GM12873 (cell line): ENCODE results near the gene NELFE.

Source experiments
- TF ChIP-seq, protein P1 (sequence below): IDR thresholded peaks from 2 replicates; pipeline ENCODE4 v1.5.1; 2012; ENCODE audit warnings: low read depth, mild to moderate bottlenecking, moderate library complexity, low read length, control low read depth; ENCODE audit not compliant: insufficient read depth; ENCODE audit errors: missing control alignments

NELFE gene

DNA sequence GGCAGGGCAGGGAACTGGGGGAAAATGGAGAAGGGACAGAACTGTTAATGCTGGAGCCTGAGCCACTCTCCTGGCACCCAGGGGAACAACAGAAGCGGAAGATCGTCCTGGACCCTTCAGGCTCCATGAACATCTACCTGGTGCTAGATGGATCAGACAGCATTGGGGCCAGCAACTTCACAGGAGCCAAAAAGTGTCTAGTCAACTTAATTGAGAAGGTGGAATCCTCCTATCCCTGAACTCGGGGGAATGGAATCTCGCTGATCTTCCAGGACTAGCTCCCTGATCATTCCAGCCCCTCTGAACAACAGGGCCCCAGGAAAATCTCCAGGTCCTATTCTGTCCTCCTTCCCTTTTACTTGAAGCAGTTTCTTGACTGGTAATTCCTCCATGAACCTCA is 10.9 kb downstream of the NELFE start:
- TF ChIP-seq, protein P1, sequence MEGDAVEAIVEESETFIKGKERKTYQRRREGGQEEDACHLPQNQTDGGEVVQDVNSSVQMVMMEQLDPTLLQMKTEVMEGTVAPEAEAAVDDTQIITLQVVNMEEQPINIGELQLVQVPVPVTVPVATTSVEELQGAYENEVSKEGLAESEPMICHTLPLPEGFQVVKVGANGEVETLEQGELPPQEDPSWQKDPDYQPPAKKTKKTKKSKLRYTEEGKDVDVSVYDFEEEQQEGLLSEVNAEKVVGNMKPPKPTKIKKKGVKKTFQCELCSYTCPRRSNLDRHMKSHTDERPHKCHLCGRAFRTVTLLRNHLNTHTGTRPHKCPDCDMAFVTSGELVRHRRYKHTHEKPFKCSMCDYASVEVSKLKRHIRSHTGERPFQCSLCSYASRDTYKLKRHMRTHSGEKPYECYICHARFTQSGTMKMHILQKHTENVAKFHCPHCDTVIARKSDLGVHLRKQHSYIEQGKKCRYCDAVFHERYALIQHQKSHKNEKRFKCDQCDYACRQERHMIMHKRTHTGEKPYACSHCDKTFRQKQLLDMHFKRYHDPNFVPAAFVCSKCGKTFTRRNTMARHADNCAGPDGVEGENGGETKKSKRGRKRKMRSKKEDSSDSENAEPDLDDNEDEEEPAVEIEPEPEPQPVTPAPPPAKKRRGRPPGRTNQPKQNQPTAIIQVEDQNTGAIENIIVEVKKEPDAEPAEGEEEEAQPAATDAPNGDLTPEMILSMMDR = no peak

DNA sequence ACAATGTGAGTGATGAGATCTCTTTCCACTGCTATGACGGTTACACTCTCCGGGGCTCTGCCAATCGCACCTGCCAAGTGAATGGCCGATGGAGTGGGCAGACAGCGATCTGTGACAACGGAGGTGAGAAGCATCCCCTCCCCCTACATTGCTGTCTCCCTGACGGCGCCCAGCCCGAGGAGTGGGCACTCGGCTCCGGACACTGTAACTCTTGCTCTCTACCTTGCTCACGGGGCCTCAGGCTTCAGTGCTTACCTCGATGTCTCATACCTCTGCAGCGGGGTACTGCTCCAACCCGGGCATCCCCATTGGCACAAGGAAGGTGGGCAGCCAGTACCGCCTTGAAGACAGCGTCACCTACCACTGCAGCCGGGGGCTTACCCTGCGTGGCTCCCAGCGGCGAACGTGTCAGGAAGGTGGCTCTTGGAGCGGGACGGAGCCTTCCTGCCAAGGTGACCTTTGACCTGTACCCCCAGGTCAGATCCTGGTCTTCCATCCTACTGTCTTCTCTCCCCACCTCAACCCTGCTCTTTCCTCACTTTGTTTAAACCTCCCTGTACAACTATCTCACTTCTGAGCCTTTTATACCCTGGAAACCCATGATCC is 11.6 kb downstream of the NELFE start:
- TF ChIP-seq, protein P1 = no peak

DNA sequence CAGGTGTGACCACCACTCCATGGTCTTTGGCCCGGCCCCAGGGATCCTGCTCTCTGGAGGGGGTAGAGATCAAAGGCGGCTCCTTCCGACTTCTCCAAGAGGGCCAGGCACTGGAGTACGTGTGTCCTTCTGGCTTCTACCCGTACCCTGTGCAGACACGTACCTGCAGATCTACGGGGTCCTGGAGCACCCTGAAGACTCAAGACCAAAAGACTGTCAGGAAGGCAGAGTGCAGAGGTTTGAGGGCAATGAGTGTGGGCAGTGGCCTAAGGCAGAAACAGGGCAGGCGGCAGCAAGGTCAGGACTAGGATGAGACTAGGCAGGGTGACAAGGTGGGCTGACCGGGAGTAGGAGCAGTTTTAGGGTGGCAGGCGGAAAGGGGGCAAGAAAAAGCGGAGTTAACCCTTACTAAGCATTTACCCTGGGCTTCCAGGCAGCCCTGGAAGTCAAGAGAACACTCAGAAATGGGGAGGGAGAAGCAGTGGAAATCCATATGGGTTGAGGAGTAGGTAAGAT is 12.3 kb downstream of the NELFE start:
- TF ChIP-seq, protein P1 = no peak

DNA sequence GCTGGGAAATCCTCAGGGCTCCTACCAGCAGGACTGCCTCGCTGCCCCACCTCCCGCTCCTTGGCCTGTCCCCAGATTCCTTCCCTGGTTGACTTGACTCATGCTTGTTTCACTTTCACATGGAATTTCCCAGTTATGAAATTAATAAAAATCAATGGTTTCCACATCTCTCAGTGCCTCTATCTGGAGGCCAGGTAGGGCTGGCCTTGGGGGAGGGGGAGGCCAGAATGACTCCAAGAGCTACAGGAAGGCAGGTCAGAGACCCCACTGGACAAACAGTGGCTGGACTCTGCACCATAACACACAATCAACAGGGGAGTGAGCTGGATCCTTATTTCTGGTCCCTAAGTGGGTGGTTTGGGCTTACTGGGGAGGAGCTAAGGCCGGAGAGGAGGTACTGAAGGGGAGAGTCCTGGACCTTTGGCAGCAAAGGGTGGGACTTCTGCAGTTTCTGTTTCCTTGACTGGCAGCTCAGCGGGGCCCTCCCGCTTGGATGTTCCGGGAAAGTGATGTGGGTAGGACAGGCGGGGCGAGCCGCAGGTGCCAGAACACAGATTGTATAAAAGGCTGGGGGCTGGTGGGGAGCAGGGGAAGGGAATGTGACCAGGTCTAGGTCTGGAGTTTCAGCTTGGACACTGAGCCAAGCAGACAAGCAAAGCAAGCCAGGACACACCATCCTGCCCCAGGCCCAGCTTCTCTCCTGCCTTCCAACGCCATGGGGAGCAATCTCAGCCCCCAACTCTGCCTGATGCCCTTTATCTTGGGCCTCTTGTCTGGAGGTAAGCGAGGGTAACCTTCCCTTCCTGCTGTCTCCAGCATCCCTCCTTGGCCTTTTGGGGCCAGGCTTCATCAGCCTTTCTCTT is 13.0 kb downstream of the NELFE start, which contains the start of gene CFB:
CFB (plus strand) TSS at position 589 of the 863 bp plus-strand sequence; CDS start at position 716, 127 bp downstream.
- TF ChIP-seq, protein P1 = no peak

GRCh38 chr6:31945154-31945506 is 13.6 kb downstream of the NELFE start:
- TF ChIP-seq, protein P1 = no peak

DNA sequence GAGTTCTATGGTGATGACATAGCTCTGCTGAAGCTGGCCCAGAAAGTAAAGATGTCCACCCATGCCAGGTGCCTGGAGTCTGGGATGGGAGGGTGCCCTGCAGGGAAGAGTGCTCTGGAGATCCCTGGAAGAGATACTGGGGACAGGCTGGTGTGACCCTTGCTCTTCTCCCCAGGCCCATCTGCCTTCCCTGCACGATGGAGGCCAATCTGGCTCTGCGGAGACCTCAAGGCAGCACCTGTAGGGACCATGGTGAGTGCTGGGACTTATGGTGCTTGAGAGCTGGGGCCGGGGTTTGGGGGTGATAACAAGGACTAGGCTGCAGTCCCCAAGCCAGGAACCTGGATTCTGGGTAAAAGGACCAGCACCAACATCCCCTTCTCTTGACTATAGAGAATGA is 15.0 kb downstream of the NELFE start:
- TF ChIP-seq, protein P1 = no peak

DNA sequence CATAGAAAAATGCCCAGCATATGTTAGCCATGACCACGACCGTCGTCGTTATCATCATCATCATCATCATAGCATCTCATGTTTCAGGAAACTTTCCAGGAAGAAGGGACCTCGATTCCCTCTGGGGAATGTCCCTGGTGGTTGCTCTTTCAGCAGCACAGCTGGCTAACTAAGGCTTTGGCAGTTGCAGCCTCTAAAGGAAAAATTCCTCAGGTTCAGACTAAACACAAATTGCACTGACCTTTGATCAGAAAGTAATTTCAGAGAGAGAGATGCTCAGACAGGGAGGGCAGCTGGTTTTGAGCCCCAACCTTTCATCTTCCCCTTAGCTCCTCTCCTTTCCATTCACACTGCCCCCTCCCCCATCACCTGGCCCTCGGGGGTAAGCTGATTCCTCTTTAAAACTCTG is 18.5 kb downstream of the NELFE start:
- TF ChIP-seq, protein P1 = no peak
